Coronary artery (tissue), 2 donors: Measurements from ENCODE around the gene NCOR1.
"Not testable (repeated sequence)": the region's sequence is repeated elsewhere in the genome, so short reads cannot be mapped to it uniquely, and the experiment has no call there.

Source experiments
- DNase-seq: peaks from one replicate; pipeline ENCODE4 v3.0.0-alpha.2; 2017; ENCODE audit warnings: low spot score
- H3K27ac ChIP-seq, 2 donors: fragments of 200-600 bp; sonication (generic); one replicate each; pipeline ENCODE4 v1.5.1; 2016 to 2019
- H3K4me3 ChIP-seq: fragments of 200-600 bp; sonication (generic); 2 replicates; pipeline ENCODE4 v1.5.1; 2016; ENCODE audit warnings: mild to moderate bottlenecking, moderate library complexity
- TF ChIP-seq, protein P1 (sequence below): fragments of 200-600 bp; sonication (generic); IDR thresholded peaks from one replicate; pipeline ENCODE4 v1.5.1; 2019; ENCODE audit warnings: antibody characterized with exemption

Gene NCOR1

DNA sequence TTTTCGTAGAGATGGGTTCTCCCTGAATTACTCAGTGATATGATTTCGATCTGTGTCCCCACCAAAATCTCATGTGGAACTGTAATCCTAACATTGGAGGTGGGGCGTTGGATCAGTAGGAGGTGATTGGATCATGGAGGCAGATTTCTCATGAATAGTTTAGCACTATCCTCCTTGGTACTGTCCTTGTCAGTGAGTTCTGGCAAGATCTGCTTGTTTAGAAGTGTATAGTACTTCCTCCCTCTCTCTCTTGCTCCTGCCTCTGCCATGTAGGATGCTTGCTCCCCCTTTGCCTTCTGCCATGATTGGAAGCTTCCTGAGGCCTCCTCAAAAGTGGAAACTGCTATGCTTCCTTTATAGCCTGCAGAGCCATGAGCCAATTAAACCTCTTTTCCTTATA, 24.6 kb upstream of the NCOR1 start:
- H3K27ac ChIP-seq = no peak overlapping the region
- no peak overlapping the region for H3K4me3 ChIP-seq
- TF ChIP-seq, protein P1, sequence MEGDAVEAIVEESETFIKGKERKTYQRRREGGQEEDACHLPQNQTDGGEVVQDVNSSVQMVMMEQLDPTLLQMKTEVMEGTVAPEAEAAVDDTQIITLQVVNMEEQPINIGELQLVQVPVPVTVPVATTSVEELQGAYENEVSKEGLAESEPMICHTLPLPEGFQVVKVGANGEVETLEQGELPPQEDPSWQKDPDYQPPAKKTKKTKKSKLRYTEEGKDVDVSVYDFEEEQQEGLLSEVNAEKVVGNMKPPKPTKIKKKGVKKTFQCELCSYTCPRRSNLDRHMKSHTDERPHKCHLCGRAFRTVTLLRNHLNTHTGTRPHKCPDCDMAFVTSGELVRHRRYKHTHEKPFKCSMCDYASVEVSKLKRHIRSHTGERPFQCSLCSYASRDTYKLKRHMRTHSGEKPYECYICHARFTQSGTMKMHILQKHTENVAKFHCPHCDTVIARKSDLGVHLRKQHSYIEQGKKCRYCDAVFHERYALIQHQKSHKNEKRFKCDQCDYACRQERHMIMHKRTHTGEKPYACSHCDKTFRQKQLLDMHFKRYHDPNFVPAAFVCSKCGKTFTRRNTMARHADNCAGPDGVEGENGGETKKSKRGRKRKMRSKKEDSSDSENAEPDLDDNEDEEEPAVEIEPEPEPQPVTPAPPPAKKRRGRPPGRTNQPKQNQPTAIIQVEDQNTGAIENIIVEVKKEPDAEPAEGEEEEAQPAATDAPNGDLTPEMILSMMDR = no peak
- DNase-seq = no peak

DNA sequence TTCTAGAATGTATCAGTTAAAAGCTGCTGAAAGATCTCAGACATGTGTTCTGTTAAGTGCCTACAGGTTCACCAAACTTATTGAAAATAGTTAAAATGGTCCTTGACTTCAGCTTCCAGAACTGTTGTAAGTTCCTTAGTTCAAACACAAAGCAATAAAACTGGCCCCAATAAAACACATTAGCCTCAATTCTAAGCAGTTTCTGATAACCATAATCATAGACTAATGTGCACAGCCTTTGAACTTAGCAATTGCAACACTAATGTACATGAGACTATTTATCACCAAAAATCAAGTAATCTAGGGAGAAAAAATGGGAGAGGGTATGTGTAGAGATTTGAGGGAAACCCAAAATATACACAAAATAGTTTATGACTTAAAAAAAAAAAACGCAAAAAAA, 17.1 kb upstream of the NCOR1 start:
- Histone ChIP-seq H3K27ac (no peak overlapping the region), H3K4me3 (no peak overlapping the region)
- no peak for DNase-seq
- TF ChIP-seq, protein P1 = no peak

GRCh38 chr17:16229912-16230561, 14.7 kb upstream of the NCOR1 start:
- H3K4me3 ChIP-seq, DNase-seq, H3K27ac ChIP-seq: not testable (repeated sequence)

- DNase-seq = no peak
- no peak overlapping the region for H3K4me3 ChIP-seq
- TF ChIP-seq, protein P1 = no peak
- H3K27ac ChIP-seq = no peak overlapping the region
These were observed 7.1 kb upstream of the NCOR1 start for GRCh38 chr17:16222406-16222805.

- peak within 1 kb of the TSS; percentile 96 for H3K4me3 ChIP-seq
- TF ChIP-seq, protein P1 = no peak
These were observed 1.8 kb upstream of the NCOR1 start, which contains the start of gene PIGL for GRCh38 chr17:16217002-16217635. Gene PIGL, plus strand, starts transcription at chr17:16217210. Its CDS starts 17 bp downstream, at chr17:16217227.

GRCh38 chr17:16216341-16217001, 1.1 kb upstream of the NCOR1 start:
- peak overlapping the region; percentile 95 to 97 for H3K27ac ChIP-seq
- DNase-seq = not testable (repeated sequence)

More at GRCh38 chr17:16217002-16217635, 1.8 kb upstream of the NCOR1 start, which contains the start of gene PIGL:
- H3K27ac ChIP-seq = peak within 1 kb of the TSS; percentile 95 to 97
- DNase-seq = peak; percentile 91

DNA sequence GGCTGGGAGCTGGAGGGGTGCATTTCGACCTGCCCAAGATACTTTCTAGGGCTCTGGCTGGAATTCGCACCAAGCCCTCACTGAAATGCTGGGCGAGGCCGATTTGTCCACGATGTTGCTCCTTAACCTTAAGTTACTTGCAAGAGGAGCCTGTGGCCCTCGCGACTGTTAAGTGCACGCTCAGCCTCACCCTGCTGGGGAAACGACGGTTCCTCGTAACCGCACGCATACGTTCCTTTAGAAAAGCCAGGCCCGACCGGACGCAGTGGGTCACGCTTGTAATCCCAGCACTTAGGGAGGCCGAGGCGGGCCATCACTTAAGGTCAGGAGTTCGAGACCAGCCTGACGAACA, 607 bp upstream of the NCOR1 start:
- Histone ChIP-seq H3K4me3 (peak overlapping the region; percentile 96), H3K27ac (peak overlapping the region; percentile 95 to 97)
- no peak for DNase-seq
- TF ChIP-seq, protein P1 = no peak

More at GRCh38 chr17:16216341-16217001, 1.1 kb upstream of the NCOR1 start:
- H3K4me3 ChIP-seq = peak overlapping the region; percentile 96

GRCh38 chr17:16215002-16215272, 397 bp downstream of the NCOR1 start:
- TF ChIP-seq, protein P1 = no peak
- H3K27ac ChIP-seq = peak overlapping the region; percentile 95 to 97
- peak overlapping the region; percentile 96 for H3K4me3 ChIP-seq
- peak; percentile 80 for DNase-seq
